Activated T-cell treated with anti-CD3 and anti-CD28 coated beads, Interleukin-2, amount 50 U/mL, for 1 hour (primary cell): Measurements from ENCODE around the gene HIF3A.
"Not testable (repeated sequence)": the region's sequence is repeated elsewhere in the genome, so short reads cannot be mapped to it uniquely, and the experiment has no call there.

ENCODE experiments used
- DNase-seq: peaks from one replicate; pipeline ENCODE4 v3.0.0-alpha.2; 2020

The HIF3A gene

GRCh38 chr19:46296722-46297461 is at the start of gene HIF3A:
TSS of gene HIF3A (plus strand) at chr19:46297042. CDS start at chr19:46297077, 35 bp downstream.
- DNase-seq: no peak

GRCh38 chr19:46250076-46250735 is 46.6 kb upstream of the HIF3A start:
- DNase-seq: no peak

GRCh38 chr19:46251416-46251815 is 45.4 kb upstream of the HIF3A start:
- no peak for DNase-seq

- no peak for DNase-seq
Measured at GRCh38 chr19:46254776-46255175, 42.1 kb upstream of the HIF3A start.

- no peak for DNase-seq
Measured at GRCh38 chr19:46256855-46257254, 40.0 kb upstream of the HIF3A start.

GRCh38 chr19:46261501-46261900 is 35.3 kb upstream of the HIF3A start:
- not testable (repeated sequence) for DNase-seq

GRCh38 chr19:46262684-46263296 is 34.1 kb upstream of the HIF3A start:
- not testable (repeated sequence) for DNase-seq

GRCh38 chr19:46264801-46265200 is 32.0 kb upstream of the HIF3A start:
- not testable (repeated sequence) for DNase-seq

- peak; percentile 48 for DNase-seq
Measured at GRCh38 chr19:46265217-46265828, 31.5 kb upstream of the HIF3A start.

GRCh38 chr19:46269101-46269500 is 27.7 kb upstream of the HIF3A start:
- no peak for DNase-seq

- DNase-seq: no peak
Measured at GRCh38 chr19:46270521-46271256, 26.2 kb upstream of the HIF3A start.

GRCh38 chr19:46271481-46272197 is 25.2 kb upstream of the HIF3A start:
- DNase-seq: no peak

GRCh38 chr19:46273931-46274330 is 22.9 kb upstream of the HIF3A start:
- not testable (repeated sequence) for DNase-seq

GRCh38 chr19:46279177-46279576 is 17.7 kb upstream of the HIF3A start:
- DNase-seq: no peak

GRCh38 chr19:46283771-46284170 is 13.1 kb upstream of the HIF3A start:
- no peak for DNase-seq

- no peak for DNase-seq
Measured at GRCh38 chr19:46284635-46285034, 12.2 kb upstream of the HIF3A start.

- no peak for DNase-seq
Measured at GRCh38 chr19:46287585-46287984, 9.3 kb upstream of the HIF3A start.

GRCh38 chr19:46288896-46289588 is 7.8 kb upstream of the HIF3A start:
- no peak for DNase-seq

- DNase-seq: no peak
Measured at GRCh38 chr19:46289724-46290619, 6.9 kb upstream of the HIF3A start.

- no peak for DNase-seq
Measured at GRCh38 chr19:46291829-46292228, 5.0 kb upstream of the HIF3A start.
